Measurements from ENCODE around the gene PRKCE. TPM values are rescaled to one million over a fixed set of nuclear protein-coding genes. Genes with fewer than 3 reads are reported as not detected.

PRKCE gene
- total RNA-seq, 2 experiments from 2014 or later, result 17.0 to 42.1 TPM

- TF ChIP-seq, protein P1, sequence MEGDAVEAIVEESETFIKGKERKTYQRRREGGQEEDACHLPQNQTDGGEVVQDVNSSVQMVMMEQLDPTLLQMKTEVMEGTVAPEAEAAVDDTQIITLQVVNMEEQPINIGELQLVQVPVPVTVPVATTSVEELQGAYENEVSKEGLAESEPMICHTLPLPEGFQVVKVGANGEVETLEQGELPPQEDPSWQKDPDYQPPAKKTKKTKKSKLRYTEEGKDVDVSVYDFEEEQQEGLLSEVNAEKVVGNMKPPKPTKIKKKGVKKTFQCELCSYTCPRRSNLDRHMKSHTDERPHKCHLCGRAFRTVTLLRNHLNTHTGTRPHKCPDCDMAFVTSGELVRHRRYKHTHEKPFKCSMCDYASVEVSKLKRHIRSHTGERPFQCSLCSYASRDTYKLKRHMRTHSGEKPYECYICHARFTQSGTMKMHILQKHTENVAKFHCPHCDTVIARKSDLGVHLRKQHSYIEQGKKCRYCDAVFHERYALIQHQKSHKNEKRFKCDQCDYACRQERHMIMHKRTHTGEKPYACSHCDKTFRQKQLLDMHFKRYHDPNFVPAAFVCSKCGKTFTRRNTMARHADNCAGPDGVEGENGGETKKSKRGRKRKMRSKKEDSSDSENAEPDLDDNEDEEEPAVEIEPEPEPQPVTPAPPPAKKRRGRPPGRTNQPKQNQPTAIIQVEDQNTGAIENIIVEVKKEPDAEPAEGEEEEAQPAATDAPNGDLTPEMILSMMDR (conservative IDR thresholded peaks at IDR 0.05; ENCODE audit: low read length), result peak; percentile 65
- TF ChIP-seq EZH2phosphoT487 (IDR thresholded peaks at IDR 0.05; ENCODE audit: borderline replicate concordance, low read depth, low read length), result no peak
- intact Hi-C loops (cut with micrococcal nuclease; ENCODE audit: unreplicated experiment), result no loop called here
- H2AFZ ChIP-seq (ENCODE audit: low read length), result peak overlapping the region; percentile 98
Observed at GRCh38 chr2:45610281-45611019, 41.0 kb upstream of the PRKCE start.

GRCh38 chr2:45611020-45611859 is 40.2 kb upstream of the PRKCE start, which contains the start of gene SRBD1:
TSS of gene SRBD1 (minus strand) at chr2:45611267. CDS start at chr2:45605441, 5,826 bp downstream.
- intact Hi-C loops (cut with micrococcal nuclease; ENCODE audit: unreplicated experiment), result no loop called here

More at GRCh38 chr2:45610281-45611019, 41.0 kb upstream of the PRKCE start:
- H3K9me2 ChIP-seq (ENCODE audit: insufficient read depth, low read length), result no peaks in the 10 kb centered on the region
- H4K20me1 ChIP-seq (ENCODE audit: insufficient read depth, low read length), result peaks cover 7% of the 10 kb centered on the region; the same call in 1 of the 2 replicates
- H3K79me2 ChIP-seq (ENCODE audit: insufficient read depth, low read depth, low read length), result peaks cover 18% of the 10 kb centered on the region; the same call in 1 of the 2 replicates
- DNase-seq (ENCODE audit: low spot score), result peak; percentile 57
- peak overlapping the region; percentile 85 for H3K4me3 ChIP-seq (ENCODE audit: low read depth, low read length, poor library complexity, severe bottlenecking)
- TSS peak; percentile 90 for BruUV-seq (replicated peaks)
- H3K4me2 ChIP-seq (ENCODE audit: low read length), result peak overlapping the region; percentile 96
- peaks cover 22% of the 10 kb centered on the region for H3K4me1 ChIP-seq (ENCODE audit: insufficient read depth, low read length, poor library complexity, severe bottlenecking)
- ChIA-PET CTCF (ENCODE audit: unreplicated experiment) (interaction anchor here (0.6 kb wide), 1 partner anchor 740 kb away, joined by 3 read pairs; no protein-coding TSS in a partner anchor), POLR2A (interaction anchor here (0.6 to 1.1 kb wide), 9 partner anchors 13 to 234 kb away, joined by 3 to 7 read pairs (median 3); no protein-coding TSS in a partner anchor)
- H3K36me3 ChIP-seq (ENCODE audit: insufficient read depth, low read length), result no peaks in the 10 kb centered on the region
- H3K9me3 ChIP-seq (ENCODE audit: low read length), result no peaks in the 10 kb centered on the region
- H3K27ac ChIP-seq (ENCODE audit: low read depth, low read length, poor library complexity, severe bottlenecking), result peak overlapping the region; percentile 80

More at GRCh38 chr2:45611020-45611859, 40.2 kb upstream of the PRKCE start, which contains the start of gene SRBD1:
- BruUV-seq (replicated peaks), result no TSS peak
- Histone ChIP-seq H2AFZ (ENCODE audit: low read length) (peak within 1 kb of the TSS; percentile 98), H3K4me1 (ENCODE audit: insufficient read depth, low read length, poor library complexity, severe bottlenecking) (peaks cover 22% of the 10 kb centered on the region), H3K79me2 (ENCODE audit: insufficient read depth, low read depth, low read length) (peaks cover 18% of the 10 kb centered on the region; the same call in 1 of the 2 replicates), H3K9me3 (ENCODE audit: low read length) (no peaks in the 10 kb centered on the region), H3K36me3 (ENCODE audit: insufficient read depth, low read length) (no peaks in the 10 kb centered on the region), H4K20me1 (ENCODE audit: insufficient read depth, low read length) (peaks cover 7% of the 10 kb centered on the region; the same call in 1 of the 2 replicates), H3K4me3 (ENCODE audit: low read depth, low read length, poor library complexity, severe bottlenecking) (peak within 1 kb of the TSS; percentile 85), H3K4me2 (ENCODE audit: low read length) (peak within 1 kb of the TSS; percentile 96), H3K9me2 (ENCODE audit: insufficient read depth, low read length) (no peaks in the 10 kb centered on the region), H3K27ac (ENCODE audit: low read depth, low read length, poor library complexity, severe bottlenecking) (peak within 1 kb of the TSS; percentile 80)
- ChIA-PET CTCF (ENCODE audit: unreplicated experiment) (interaction anchor here (0.6 kb wide), 1 partner anchor 741 kb away, joined by 3 read pairs; no protein-coding TSS in a partner anchor), POLR2A (interaction anchor here (0.6 to 1.1 kb wide), 8 partner anchors 14 to 233 kb away, joined by 3 to 7 read pairs (median 3); no protein-coding TSS in a partner anchor)
- peak; percentile 95 for DNase-seq (ENCODE audit: low spot score)
- TF ChIP-seq EZH2phosphoT487 (IDR thresholded peaks at IDR 0.05; ENCODE audit: borderline replicate concordance, low read depth, low read length), result no peak
- TF ChIP-seq, protein P1 (conservative IDR thresholded peaks at IDR 0.05; ENCODE audit: low read length), result no peak

Data from OCI-LY7 (cell line).